Suppressor macrophage (primary cell): ENCODE measurements around the gene MTRF1L.
"Not testable (repeated sequence)": the region's sequence is repeated elsewhere in the genome, so short reads cannot be mapped to it uniquely, and the experiment has no call there.

ENCODE experiments used
- DNase-seq, 4 experiments: peaks; one replicate each; pipeline ENCODE4 v3.0.0-alpha.2; 2020 to 2022

The MTRF1L gene

GRCh38 chr6:152969688-152970418 lies 32.7 kb downstream of the MTRF1L start:
- no peak for DNase-seq

GRCh38 chr6:152966168-152966894 lies 36.2 kb downstream of the MTRF1L start:
- not testable (repeated sequence) for DNase-seq

- DNase-seq, result no peak
Measured at GRCh38 chr6:152959333-152959732, 43.2 kb downstream of the MTRF1L start.

GRCh38 chr6:152957796-152958195 lies 44.7 kb downstream of the MTRF1L start:
- no peak for DNase-seq

- no peak for DNase-seq
Measured at GRCh38 chr6:152954443-152954842, 48.1 kb downstream of the MTRF1L start.

GRCh38 chr6:152952866-152953509 lies 49.5 kb downstream of the MTRF1L start:
- peak in 2 of 4 experiments; percentile 37 to 47 for DNase-seq

GRCh38 chr6:152952045-152952444 lies 50.5 kb downstream of the MTRF1L start:
- no peak for DNase-seq

- no peak for DNase-seq
Measured at GRCh38 chr6:152950240-152950639, 52.3 kb downstream of the MTRF1L start.

- DNase-seq, result peak; percentile 17 to 61 (median 43)
Measured at GRCh38 chr6:152948150-152948768, 54.2 kb downstream of the MTRF1L start.

GRCh38 chr6:152946995-152947394 lies 55.5 kb downstream of the MTRF1L start:
- DNase-seq, result no peak

- no peak for DNase-seq
Measured at GRCh38 chr6:152946484-152946883, 56.0 kb downstream of the MTRF1L start.

GRCh38 chr6:152943260-152943897 lies 59.1 kb downstream of the MTRF1L start:
- DNase-seq, result peak in 2 of 4 experiments; percentile 12 to 16

GRCh38 chr6:152942319-152942869 lies 60.1 kb downstream of the MTRF1L start:
- no peak for DNase-seq

GRCh38 chr6:152941746-152942145 lies 60.8 kb downstream of the MTRF1L start:
- DNase-seq, result no peak
